Ascending aorta (tissue), 2 donors: ENCODE measurements around the gene THADA. TPM values are rescaled to one million over a fixed set of nuclear protein-coding genes. Genes with fewer than 3 reads are reported as not detected.

Experiments
- DNase-seq, 2 donors: peaks; one replicate each; pipeline ENCODE4 v3.0.0-alpha.2; 2019; ENCODE audit warnings: low spot score in 2 of 2
- H3K27ac ChIP-seq, 2 donors: fragments of 200-600 bp; sonication (generic); one replicate each; pipeline ENCODE4 v1.5.1; 2016 to 2017; ENCODE audit warnings: mild to moderate bottlenecking in 1 of 2
- H3K27me3 ChIP-seq: fragments of 200-600 bp; sonication (generic); one replicate; pipeline ENCODE4 v1.5.1; 2017
- H3K36me3 ChIP-seq, 2 donors: fragments of 200-600 bp; sonication (generic); one replicate each; pipeline ENCODE4 v1.5.1; 2016
- H3K4me1 ChIP-seq, 2 donors: fragments of 200-600 bp; sonication (generic); one replicate each; pipeline ENCODE4 v1.5.1; 2016 to 2017; ENCODE audit warnings: mild to moderate bottlenecking in 1 of 2
- H3K4me3 ChIP-seq, 2 donors: fragments of 200-600 bp; sonication (generic); one replicate each; pipeline ENCODE4 v1.5.1; 2016 to 2017; ENCODE audit warnings: mild to moderate bottlenecking in 1 of 2
- H3K9me3 ChIP-seq, 2 donors: fragments of 200-600 bp; sonication (generic); one replicate each; pipeline ENCODE4 v1.5.1; 2016
- intact Hi-C: fragments of 100-400 bp; cut with DNase I; formaldehyde crosslinking; loops from one replicate; pipeline ENCODE4 v1.15.1; 2023
- total RNA-seq: library from RNA; depleted of rRNA; stranded (reverse); fragments of >200 nt; gene quantifications from one replicate; pipeline ENCODE4 v1.1.0, GENCODE V29; 2016
- TF ChIP-seq, protein P1 (sequence below), 3 experiments: fragments of 200-600 bp in 2 of 3; fragments of 450-650 bp in 1 of 3; sonication (generic) in 2 of 3; IDR thresholded peaks; one replicate each; pipeline ENCODE4 v1.5.1; 2016 to 2019; ENCODE audit warnings: antibody characterized with exemption in 3 of 3, mild to moderate bottlenecking in 1 of 3, moderate library complexity in 1 of 3

THADA gene
- total RNA-seq, 1 donor from 2014 or later: 27.4 TPM

DNA sequence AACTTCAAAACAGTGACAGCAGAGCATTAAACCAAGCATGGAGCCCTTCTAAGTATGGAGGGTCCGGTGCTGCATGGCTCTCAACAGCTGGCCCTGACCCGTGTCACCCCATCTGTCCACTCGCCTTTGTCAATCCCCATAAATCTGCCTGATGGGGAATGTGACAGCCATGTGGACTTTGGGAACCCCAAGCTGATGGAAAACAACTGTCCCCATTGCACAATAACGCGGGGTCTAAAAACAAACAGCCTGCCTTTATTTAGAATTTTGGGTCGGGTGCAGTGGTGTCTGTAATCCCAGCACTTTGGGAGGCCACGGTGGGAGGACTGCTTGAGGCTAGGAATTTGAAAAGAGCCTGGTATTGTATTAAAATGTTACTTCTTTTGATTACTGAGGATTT lies 17.1 kb upstream of the THADA start:
- H3K4me3 ChIP-seq: no peak overlapping the region
- no peak overlapping the region for H3K27ac ChIP-seq
- H3K36me3 ChIP-seq: no peaks in the 10 kb centered on the region
- peaks cover 0 to 3% of the 10 kb centered on the region in 2 donors for H3K4me1 ChIP-seq
- no peaks in the 10 kb centered on the region for H3K27me3 ChIP-seq
- no peak for DNase-seq
- TF ChIP-seq, protein P1, sequence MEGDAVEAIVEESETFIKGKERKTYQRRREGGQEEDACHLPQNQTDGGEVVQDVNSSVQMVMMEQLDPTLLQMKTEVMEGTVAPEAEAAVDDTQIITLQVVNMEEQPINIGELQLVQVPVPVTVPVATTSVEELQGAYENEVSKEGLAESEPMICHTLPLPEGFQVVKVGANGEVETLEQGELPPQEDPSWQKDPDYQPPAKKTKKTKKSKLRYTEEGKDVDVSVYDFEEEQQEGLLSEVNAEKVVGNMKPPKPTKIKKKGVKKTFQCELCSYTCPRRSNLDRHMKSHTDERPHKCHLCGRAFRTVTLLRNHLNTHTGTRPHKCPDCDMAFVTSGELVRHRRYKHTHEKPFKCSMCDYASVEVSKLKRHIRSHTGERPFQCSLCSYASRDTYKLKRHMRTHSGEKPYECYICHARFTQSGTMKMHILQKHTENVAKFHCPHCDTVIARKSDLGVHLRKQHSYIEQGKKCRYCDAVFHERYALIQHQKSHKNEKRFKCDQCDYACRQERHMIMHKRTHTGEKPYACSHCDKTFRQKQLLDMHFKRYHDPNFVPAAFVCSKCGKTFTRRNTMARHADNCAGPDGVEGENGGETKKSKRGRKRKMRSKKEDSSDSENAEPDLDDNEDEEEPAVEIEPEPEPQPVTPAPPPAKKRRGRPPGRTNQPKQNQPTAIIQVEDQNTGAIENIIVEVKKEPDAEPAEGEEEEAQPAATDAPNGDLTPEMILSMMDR (IDR thresholded peaks at IDR 0.05): no peak
- intact Hi-C loops: loop anchor here (5.0 to 10.0 kb wide), 2 partner anchors 92 to 264 kb away; no protein-coding TSS in a partner anchor
- no peaks in the 10 kb centered on the region for H3K9me3 ChIP-seq

DNA sequence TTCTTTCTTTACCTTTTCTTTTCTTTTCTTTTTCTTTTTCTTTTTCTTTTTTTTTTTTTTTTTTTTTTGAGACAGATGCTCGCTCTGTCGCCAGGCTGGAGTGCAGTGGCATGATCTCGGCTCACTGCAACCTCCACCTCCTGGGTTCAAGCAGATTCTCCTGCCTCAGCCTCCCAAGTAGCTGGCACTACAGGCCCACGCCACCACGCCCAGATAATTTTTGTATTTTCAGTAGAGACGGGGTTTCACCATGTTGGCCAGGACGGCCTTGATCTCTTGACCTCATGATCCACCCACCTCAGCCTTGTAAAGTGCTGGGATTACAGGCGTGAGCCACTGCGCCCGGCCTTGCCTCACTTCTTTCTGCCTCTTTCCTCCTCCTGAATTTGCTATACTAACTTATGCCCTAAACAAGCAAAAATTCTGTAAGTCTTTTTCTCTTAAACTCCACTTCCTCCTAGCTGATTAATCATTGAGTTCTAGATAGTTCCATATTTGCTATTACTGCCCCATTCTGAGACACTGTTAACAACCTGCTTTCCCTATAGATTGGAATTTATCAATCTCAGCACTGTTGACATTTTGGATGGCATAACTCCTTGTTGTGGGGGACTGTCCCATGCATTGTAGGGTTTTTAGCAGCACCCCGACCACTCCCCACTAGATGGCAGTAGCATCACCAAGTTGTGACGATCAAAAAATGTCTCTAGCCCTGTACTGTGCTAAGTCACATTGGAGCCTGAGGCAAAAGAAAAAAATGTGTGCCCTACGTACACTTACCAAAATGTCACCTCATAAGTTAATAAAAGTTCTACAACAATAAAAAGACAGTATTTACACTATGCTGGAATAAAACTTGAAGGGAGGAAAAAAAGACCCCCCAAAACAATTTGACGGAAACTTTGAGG lies 16.4 kb upstream of the THADA start:
- intact Hi-C loops: loop anchor here (5.0 to 10.0 kb wide), 2 partner anchors 93 to 265 kb away; no protein-coding TSS in a partner anchor
- H3K4me1 ChIP-seq: peaks cover 0 to 3% of the 10 kb centered on the region in 2 donors
- no peak overlapping the region for H3K27ac ChIP-seq
- no peak overlapping the region for H3K4me3 ChIP-seq
- H3K27me3 ChIP-seq: no peaks in the 10 kb centered on the region
- DNase-seq: peak in 1 of 2 donors; percentile 86
- H3K9me3 ChIP-seq: no peaks in the 10 kb centered on the region
- H3K36me3 ChIP-seq: no peaks in the 10 kb centered on the region
- TF ChIP-seq, protein P1 (IDR thresholded peaks at IDR 0.05): peak; percentile 70 to 80 (median 70)

DNA sequence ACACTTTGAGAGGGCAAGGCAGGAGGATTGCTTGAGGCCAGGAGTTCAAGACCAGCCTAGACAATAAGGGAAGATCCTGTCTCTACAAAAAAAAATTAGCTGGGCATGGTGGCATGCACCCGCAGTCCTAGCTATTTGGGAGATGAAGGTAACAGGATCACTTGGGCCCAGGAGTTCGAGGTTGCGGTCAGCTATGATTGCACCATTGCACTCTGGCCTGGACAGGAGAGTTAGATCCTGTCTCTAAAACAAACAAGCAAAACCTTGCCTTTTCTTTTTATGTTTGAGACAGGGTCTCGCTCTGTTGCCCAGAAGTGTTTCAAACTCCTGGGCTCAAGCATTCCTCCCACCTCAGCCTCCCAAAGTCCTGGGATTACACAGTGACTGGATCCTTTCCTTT lies 14.5 kb upstream of the THADA start:
- H3K27ac ChIP-seq: no peak overlapping the region
- H3K9me3 ChIP-seq: no peaks in the 10 kb centered on the region
- H3K4me1 ChIP-seq: no peaks in the 10 kb centered on the region
- no peaks in the 10 kb centered on the region for H3K36me3 ChIP-seq
- intact Hi-C loops: loop anchor here (5.0 to 10.0 kb wide), 2 partner anchors 94 to 267 kb away; no protein-coding TSS in a partner anchor
- no peak overlapping the region for H3K4me3 ChIP-seq
- TF ChIP-seq, protein P1 (IDR thresholded peaks at IDR 0.05): no peak
- H3K27me3 ChIP-seq: no peaks in the 10 kb centered on the region
- DNase-seq: no peak

DNA sequence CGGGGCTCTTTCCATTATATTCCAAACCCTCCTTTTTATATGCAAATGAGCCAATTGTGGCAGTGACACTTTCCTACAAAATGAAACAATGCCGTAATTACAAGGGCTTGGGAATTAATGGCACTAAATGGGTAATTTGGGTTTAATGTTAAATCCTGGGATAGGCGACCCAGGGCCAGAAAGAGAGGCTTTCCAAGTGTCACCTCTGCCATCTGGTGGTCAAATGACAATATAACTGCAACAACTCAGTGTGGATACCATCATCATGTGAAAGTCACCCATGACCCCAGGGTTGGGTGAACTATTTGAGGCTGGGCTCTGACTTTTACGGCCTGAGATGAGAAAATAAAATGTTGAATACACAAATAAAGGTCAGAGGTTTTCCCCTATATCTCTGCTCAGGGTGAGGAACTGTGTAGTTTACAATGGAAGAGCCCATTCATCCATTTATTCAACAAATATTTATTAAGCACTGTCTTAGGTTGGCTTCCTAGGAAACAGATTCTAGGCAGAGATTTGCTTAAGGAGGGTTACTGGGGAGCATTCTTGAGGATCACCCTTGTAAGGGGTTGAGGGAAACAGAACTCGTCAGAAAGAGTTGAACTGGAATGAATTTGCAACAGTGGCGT lies 13.6 kb upstream of the THADA start:
- Histone ChIP-seq H3K4me3 (no peak overlapping the region), H3K36me3 (no peaks in the 10 kb centered on the region), H3K27me3 (no peaks in the 10 kb centered on the region), H3K9me3 (no peaks in the 10 kb centered on the region), H3K27ac (no peak overlapping the region), H3K4me1 (no peaks in the 10 kb centered on the region)
- TF ChIP-seq, protein P1 (IDR thresholded peaks at IDR 0.05): peak; percentile 53 to 77 (median 63)
- no peak for DNase-seq
- intact Hi-C loops: loop anchor here (1.0 kb wide), 1 partner anchor 782 kb away; no protein-coding TSS in a partner anchor

DNA sequence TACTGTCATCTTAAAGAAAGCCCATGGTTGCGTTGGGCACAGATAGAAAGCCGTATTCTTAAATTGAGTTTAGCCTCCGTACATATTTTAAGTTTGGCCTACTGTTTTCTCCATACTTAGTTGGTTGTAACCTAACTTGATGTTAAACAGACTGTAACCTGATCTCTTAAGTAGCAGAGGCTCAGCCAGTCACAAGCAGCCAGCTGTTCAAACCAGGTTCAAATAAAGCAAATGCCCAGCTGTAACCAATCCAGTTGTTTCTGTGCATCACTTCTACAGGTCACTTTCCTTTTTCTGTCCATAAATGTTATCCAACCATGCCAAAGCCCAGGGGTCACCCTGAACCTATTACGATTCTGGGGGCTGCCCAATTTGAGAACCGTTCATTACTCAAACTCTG lies 10.0 kb upstream of the THADA start:
- DNase-seq: no peak
- Histone ChIP-seq H3K9me3 (no peaks in the 10 kb centered on the region), H3K27ac (no peak overlapping the region), H3K36me3 (no peaks in the 10 kb centered on the region), H3K4me1 (no peaks in the 10 kb centered on the region), H3K27me3 (no peaks in the 10 kb centered on the region), H3K4me3 (no peak overlapping the region)
- TF ChIP-seq, protein P1 (IDR thresholded peaks at IDR 0.05): no peak
- intact Hi-C loops: no loop called here
